IPS DF 19.7 (cell line): Measurements from ENCODE around the gene PDE8B.

Source experiments
- DNase-seq: peaks from one replicate; pipeline ENCODE4 v3.0.0-alpha.2; 2013; ENCODE audit warnings: low read depth, low spot score

The PDE8B gene

DNA sequence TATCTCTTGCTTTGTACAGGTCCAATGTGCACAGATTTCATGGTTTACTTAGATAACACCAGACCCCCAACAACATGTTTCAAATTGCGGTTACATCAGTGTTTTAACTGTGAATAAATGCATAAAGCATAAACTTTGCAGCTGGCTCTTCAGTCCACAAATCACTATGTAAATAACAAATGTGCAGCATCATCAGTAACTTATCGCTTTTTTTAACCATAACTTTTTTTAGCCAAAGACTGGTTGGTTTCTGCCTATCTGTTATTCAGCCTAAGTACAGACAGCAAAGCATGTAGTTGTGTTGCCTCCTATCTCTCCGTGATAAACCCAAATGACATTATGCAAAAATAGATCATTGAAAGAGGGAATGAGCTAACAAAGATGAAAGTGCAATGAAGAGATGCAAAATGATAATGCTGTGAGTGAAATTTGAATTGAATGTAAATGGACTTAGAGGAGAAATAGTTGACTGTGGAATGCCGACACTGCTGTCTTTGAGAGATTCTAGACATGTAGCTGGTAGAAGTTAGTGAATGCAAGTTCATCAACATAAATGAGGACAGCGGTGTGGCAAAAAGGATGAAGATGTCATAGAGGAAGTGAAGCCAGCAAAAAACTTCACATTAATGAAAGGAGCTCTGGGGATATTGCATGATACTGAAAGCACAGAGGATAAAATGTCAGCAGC is 108.8 kb downstream of the PDE8B start:
- DNase-seq, result no peak

DNA sequence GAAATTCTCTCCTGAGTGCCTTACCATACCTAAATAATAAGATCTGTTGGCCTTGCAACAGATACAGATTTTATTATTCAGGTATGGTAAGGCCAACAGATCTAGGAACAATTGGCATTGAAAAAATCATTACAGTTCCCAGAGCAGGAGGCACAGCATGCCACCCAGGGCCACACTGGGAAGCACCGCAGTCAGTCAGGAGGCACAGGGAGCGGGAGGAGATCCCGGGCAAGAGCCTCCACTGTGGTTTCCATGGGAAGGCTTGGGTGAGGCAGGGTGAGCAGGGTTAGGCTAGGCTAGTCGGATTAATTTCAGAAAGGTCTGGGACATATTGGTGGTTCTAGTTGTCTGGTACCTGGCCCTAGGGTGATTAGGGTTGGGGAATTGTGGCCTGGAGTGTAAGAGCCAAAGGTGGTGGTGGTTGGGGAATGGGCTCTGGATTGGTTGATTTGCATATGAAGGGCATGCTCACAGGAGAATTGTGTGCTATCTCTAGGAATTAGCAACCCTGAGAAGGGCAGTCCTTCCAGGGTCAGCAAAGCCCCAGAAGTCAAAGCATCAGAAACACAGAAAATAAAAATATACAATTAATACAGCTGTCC is 111.4 kb downstream of the PDE8B start:
- DNase-seq, result peak; percentile 35

DNA sequence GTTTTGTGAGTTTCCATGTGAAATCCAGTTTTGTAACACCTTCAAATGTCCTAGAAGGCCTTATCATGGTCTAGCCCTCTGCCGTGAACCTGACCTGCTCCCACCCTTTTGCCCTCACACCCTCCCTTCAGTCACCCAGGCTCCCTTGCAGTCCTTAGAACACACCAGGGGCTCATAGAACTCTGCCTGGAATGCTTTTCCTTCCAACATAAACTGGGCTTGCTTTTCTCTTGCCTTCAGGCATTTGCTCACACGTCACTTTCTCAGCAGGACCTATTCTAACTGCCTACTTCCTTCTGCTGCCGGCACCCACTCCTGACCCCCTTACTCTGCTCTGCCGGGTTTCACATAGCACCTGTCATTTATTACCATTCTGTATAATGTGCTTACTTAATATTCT is 111.9 kb downstream of the PDE8B start:
- no peak for DNase-seq

DNA sequence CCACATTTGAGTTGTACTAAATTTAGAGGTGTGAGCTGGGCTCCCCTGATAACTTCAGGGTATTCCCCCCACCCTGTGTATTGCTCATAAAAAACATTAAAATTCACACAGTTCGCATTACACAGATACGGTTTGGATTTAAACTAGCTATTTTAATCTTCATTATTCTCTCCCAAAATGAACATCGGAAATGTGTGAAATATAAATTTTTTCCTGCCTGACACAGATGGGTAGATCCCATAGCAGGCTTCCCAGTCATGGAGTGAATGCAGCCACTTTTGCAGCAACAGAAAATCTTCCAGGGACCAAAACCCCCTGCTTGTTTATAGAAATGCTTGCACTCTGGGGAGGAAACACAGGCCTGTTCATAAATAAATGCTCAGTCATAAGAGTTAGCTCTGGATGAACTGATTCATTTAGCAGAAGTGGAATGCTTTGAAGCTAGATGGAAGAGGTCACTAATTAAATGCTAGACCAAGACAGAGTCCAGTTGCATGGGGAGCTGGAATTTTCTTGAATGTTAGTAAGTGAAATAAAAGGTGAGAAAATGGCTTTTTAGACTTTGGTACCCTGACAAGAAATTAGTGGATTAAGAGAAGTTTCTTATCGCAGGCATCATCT is 115.6 kb downstream of the PDE8B start:
- no peak for DNase-seq

DNA sequence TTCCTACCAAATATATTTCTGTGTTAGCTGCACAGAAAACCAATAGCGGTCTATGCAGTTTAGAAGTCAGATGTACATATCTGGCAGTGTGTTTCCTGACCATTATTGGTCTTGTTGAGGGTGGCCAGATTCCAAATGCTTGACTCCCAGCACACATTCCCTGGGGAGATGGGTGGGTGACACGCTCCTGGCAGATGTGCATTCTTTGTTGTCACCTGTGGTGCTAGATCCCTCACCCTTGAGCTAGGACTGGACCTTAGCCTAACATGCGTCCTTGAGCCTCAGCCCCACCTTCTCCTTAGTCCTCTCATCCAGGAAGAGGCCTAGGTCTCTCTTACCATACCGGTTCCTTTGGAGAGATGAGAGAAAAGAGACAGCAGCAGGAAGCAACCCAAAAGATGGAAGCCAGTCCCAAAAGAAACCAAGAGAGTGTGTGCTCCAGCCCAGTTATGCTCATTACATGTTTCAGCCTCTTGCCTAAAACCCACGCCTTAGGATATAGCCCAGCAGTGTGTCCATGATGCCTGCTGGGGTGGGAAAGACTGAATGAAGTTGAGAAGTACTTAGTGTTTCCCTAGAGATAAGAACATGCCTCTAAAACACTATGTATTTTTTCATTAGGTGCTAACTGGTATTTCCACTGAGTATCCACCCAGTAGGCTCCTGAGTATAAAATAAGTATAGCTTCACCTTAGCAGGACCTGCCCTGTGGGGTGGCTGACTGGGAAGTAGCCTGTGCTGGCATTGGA is 116.7 kb downstream of the PDE8B start:
- no peak for DNase-seq

- DNase-seq, result no peak
Observed at GRCh38 chr5:77328930-77329647, 118.6 kb downstream of the PDE8B start.

DNA sequence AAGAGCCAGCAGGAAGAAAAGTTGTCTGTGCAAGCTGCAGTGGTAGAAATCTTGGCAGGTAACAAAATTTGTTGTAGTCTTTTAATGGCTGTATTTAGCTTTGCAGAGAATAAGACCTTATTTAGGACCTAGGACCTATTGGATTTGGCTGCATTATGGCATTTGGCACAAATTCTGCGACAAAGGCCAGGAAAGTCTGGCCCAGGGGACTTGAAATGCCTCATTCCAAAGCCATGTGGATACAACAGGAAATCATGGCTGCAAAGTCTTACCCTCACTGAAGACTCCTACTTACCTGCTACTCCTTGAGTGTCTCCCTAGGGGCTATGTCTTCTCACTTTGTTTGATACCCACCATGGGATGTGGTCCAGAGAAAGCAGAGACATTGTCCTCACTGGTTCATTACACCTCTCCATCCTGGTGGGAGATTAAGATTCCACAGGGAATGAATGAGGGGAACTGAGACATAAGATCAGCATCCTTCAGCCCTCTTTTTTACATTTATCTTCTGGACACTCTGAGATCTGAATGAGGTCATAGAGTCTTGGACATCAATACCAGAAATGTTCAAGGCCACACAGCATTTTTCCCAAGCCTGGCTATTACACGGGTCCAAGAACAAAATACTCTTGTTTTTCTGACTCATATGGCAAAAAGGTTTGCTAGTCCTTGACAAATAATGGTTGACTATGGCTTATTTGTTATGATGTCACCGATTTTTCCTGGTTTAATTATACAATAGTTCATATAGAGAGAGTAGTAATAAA is 119.4 kb downstream of the PDE8B start:
- DNase-seq, result no peak

DNA sequence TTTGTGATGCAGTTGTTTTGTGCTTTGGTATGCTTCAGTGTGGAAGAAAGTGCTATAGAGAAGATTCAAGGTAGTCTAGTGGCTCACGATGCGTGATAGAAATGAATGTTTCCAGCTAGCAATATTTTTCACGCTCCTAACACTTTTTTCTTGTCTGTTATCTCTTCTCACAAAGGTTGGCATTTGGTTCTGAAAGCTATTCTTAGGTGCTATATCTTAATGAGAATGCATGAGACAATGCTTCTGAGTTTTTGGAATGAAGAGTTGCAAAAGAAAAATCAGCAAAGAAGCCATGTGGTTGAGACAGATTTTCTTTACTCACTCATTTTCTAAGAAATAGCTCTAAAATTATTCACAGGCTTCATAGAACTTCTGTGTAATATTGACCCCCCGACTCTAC is 122.6 kb downstream of the PDE8B start:
- DNase-seq, result no peak

- no peak for DNase-seq
Observed at GRCh38 chr5:77333451-77334123, 123.1 kb downstream of the PDE8B start.

GRCh38 chr5:77337246-77337645 is 126.8 kb downstream of the PDE8B start:
- no peak for DNase-seq

DNA sequence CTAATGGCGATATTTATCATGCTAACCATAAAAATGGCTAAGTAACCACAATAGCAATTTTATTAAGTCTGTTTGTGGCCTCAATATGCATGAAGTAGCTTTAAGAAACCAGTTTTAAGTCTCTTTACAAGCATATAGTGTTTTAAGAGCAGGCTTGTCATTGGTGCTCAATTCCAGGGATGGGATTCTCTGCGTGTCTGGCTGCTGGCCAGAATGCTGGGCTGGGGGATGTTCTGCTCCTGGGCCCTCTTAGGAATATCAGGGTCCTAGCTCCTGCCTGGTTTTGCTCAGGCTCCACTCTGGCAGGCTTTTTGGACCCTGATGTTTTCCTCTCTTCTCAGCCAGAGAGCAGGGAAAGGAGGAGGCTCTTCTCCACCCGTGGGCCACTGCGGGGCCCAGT is 127.2 kb downstream of the PDE8B start:
- no peak for DNase-seq

- no peak for DNase-seq
Observed at GRCh38 chr5:77339337-77339890, 128.9 kb downstream of the PDE8B start.

- no peak for DNase-seq
Observed at GRCh38 chr5:77343165-77343564, 132.7 kb downstream of the PDE8B start.

DNA sequence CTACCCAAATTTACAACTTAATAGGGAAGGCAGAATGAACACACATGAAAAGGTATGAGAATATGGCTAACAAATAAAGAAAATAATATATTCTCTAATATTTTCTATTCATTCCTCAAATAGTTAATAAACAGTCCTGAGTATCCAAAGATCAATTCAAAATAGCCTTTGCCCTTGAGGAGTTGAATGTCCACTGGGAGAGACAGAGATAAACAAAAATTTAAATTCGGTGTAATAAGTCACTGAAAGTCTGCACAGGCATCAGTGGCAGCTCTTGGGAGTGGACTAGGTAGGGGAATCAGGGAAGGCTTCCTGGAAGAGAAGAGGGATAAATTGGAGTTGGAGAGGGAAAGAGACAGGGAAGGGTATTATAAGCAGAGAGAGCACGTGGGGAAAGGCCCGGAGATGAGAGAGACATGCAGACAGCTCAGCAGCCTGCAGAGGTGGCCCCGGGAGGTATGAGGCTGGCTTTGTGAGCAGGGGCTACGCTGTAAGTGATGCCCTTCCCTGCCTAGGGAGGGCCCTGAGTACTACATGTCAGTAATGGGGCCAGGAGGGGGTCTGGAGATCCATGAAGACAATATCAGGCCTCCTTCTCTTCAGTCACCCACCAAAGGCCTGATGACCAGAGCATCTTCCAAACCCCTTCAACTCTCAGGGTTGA is 137.1 kb downstream of the PDE8B start:
- no peak for DNase-seq

- no peak for DNase-seq
Observed at GRCh38 chr5:77353251-77353650, 142.8 kb downstream of the PDE8B start.

DNA sequence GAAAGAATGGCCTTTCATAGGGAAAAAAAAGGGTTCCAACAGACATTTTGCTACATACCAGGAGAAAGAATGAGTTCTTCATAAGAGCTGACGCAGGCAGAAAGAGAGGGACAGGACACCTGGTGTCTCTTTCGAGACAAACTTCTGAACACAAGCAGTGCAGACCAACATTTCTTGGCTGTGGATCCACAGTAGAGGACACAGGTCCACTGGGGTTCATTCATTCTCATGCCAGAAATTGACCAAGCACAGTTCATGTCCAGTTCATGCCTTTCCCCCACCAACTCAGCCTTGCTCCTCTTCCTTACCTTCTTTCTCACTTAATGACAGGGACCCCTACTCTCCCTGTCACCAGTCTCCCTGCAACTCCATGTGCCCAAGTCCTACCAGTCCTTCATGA is 144.0 kb downstream of the PDE8B start:
- no peak for DNase-seq

- DNase-seq, result no peak
Observed at GRCh38 chr5:77355080-77355479, 144.6 kb downstream of the PDE8B start.

DNA sequence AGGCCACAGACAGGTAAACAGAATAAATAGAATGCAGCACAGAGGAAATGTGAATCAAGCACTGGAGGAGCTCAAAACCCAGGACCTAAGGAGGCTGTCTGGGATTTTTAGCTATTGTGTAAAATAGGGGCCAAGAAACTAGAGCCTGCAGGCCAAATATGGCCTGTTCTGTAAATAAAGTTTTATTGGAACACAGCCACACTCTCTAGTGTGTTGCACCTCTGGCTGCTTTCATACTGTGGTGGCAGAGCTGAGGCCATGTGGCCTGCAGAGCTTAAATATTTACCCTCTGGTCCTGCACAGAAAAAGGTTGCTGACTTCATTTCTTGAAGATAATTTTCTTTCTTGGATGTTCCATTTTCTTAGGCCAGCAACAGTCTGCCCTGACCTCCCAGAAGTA is 145.3 kb downstream of the PDE8B start:
- DNase-seq, result no peak

- no peak for DNase-seq
Observed at GRCh38 chr5:77356740-77357139, 146.3 kb downstream of the PDE8B start.
